Esophagus muscularis mucosa (tissue), 4 donors: ENCODE results near the gene MAD1L1. TPM values are rescaled to one million over a fixed set of nuclear protein-coding genes. Genes with fewer than 3 reads are reported as not detected.

ENCODE experiments used
- DNase-seq: peaks from one replicate; pipeline ENCODE4 v3.0.0-alpha.2; 2017; ENCODE audit errors: extremely low spot score
- H3K27ac ChIP-seq, 4 donors: fragments of 200-600 bp; sonication (generic); replicated peaks in 1 of 4; 1 replicate in 3 of 4; 2 replicates in 1 of 4; pipeline ENCODE4 v1.5.1; 2016 to 2019; ENCODE audit warnings: mild to moderate bottlenecking in 1 of 4
- H3K27me3 ChIP-seq, 4 donors: fragments of 200-600 bp; sonication (generic); one replicate each; pipeline versions ENCODE4 v1.5.1 to v1.6.0; 2016 to 2019
- H3K36me3 ChIP-seq, 4 donors: fragments of 200-600 bp; sonication (generic); one replicate each; pipeline ENCODE4 v1.5.1; 2016 to 2019
- H3K4me1 ChIP-seq, 4 donors: fragments of 200-600 bp; sonication (generic); one replicate each; pipeline ENCODE4 v1.5.1; 2016 to 2019
- H3K4me3 ChIP-seq, 4 donors: fragments of 200-600 bp; sonication (generic); 1 replicate in 2 of 4; 2 replicates in 2 of 4; pipeline ENCODE4 v1.5.1; 2016 to 2019; ENCODE audit warnings: mild to moderate bottlenecking in 4 of 4, moderate library complexity in 1 of 4
- H3K9me3 ChIP-seq, 4 donors: fragments of 200-600 bp; sonication (generic); 1 replicate in 3 of 4; 2 replicates in 1 of 4; pipeline ENCODE4 v1.5.1; 2016 to 2019
- EP300 ChIP-seq: sonication (generic); formaldehyde crosslinking; IDR thresholded peaks from one replicate; pipeline ENCODE4 v1.6.1; 2017; ENCODE audit warnings: antibody characterized with exemption
- POLR2A ChIP-seq: fragments of 450-650 bp; IDR thresholded peaks from one replicate; pipeline ENCODE4 v1.6.1; 2017; ENCODE audit warnings: antibody characterized with exemption, moderate library complexity, mild to moderate bottlenecking, low read depth
- POLR2AphosphoS5 ChIP-seq, 2 donors: sonication (generic); formaldehyde crosslinking; IDR thresholded peaks; one replicate each; pipeline ENCODE4 v1.6.1; 2017; ENCODE audit warnings: antibody characterized with exemption in 2 of 2
- WGBS: methylation state at CpG from one replicate; pipeline ENCODE4 v1.1.5; 2018; 5-methylcytosine and 5-hydroxymethylcytosine counted together
- intact Hi-C: fragments of 100-400 bp; cut with DNase I; formaldehyde crosslinking; loops from one replicate; pipeline ENCODE4 v1.15.1; 2023
- total RNA-seq, 4 donors: library from RNA; depleted of rRNA; stranded (reverse); fragments of >200 nt; gene quantifications; one replicate each; pipeline versions ENCODE4 v1.1.0 to v1.2.1, GENCODE V29; 2016
- TF ChIP-seq, protein P1 (sequence below), 3 experiments: fragments of 200-600 bp in 2 of 3; fragments of 450-650 bp in 1 of 3; sonication (generic) in 2 of 3; IDR thresholded peaks; one replicate each; pipeline ENCODE4 v1.5.1; 2017 to 2019; ENCODE audit warnings: antibody characterized with exemption in 3 of 3, mild to moderate bottlenecking in 2 of 3, moderate library complexity in 1 of 3

The MAD1L1 gene
- total RNA-seq, 4 donors from 2014 or later = 22.2 to 33.1 (median 29.5) TPM

DNA sequence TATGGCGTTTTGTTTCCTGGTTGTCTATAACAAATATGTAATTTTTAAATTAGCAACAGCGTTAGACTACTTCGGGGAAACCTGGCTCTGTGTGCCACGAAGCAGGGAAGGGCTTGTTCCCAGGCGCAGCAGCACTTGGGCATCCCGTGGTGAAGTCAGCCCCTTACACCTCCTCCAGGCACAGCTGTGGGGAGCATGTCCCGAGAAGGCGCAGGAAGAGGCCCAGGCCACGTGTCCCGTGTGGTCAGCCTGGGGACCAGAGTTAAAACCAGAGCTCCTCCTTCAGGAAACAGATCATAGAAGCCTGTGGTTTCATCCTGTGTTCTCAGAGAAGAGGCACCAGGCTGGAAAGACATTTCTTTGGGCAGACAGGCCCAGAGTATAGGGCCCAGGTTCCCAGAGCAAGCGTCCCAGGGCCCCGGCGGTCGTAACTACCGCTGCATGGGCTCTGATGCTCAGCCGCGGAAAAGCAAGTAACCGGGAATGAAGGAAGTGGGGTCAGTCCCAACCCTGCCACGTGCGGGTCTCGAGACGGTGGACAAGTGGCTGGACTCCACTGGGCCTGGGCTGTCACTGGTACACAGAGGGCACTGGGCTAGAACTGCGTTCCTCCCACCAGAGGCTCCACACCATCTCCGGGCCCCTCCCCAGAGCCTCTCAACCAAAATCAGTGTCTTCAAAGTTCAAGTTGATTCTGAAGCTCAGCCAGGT lies 16.4 kb upstream of the MAD1L1 start:
- intact Hi-C loops = loop anchor here (5.0 kb wide), 1 partner anchor 103 kb away; the partner anchor contains the start of gene EIF3B
- WGBS = 30% methylated on average over 16 of the region's 24 CpGs
- no peak for DNase-seq
- H3K36me3 ChIP-seq = peaks cover 0 to 21% (median 5%) of the 10 kb centered on the region in 4 donors
- TF ChIP-seq POLR2A = no peak
- peak in 1 of 2 donors; percentile 12 for TF ChIP-seq POLR2AphosphoS5 (IDR thresholded peaks at IDR 0.05)
- TF ChIP-seq, protein P1, sequence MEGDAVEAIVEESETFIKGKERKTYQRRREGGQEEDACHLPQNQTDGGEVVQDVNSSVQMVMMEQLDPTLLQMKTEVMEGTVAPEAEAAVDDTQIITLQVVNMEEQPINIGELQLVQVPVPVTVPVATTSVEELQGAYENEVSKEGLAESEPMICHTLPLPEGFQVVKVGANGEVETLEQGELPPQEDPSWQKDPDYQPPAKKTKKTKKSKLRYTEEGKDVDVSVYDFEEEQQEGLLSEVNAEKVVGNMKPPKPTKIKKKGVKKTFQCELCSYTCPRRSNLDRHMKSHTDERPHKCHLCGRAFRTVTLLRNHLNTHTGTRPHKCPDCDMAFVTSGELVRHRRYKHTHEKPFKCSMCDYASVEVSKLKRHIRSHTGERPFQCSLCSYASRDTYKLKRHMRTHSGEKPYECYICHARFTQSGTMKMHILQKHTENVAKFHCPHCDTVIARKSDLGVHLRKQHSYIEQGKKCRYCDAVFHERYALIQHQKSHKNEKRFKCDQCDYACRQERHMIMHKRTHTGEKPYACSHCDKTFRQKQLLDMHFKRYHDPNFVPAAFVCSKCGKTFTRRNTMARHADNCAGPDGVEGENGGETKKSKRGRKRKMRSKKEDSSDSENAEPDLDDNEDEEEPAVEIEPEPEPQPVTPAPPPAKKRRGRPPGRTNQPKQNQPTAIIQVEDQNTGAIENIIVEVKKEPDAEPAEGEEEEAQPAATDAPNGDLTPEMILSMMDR (IDR thresholded peaks at IDR 0.05) = no peak
- no peak for TF ChIP-seq EP300
- peak overlapping the region in 2 of 4 donors; percentile 34 to 62 for H3K27ac ChIP-seq
- no peaks in the 10 kb centered on the region for H3K9me3 ChIP-seq
- H3K27me3 ChIP-seq = no peaks in the 10 kb centered on the region
- no peak overlapping the region for H3K4me3 ChIP-seq
- H3K4me1 ChIP-seq = peaks cover 6 to 15% (median 11%) of the 10 kb centered on the region in 4 donors

DNA sequence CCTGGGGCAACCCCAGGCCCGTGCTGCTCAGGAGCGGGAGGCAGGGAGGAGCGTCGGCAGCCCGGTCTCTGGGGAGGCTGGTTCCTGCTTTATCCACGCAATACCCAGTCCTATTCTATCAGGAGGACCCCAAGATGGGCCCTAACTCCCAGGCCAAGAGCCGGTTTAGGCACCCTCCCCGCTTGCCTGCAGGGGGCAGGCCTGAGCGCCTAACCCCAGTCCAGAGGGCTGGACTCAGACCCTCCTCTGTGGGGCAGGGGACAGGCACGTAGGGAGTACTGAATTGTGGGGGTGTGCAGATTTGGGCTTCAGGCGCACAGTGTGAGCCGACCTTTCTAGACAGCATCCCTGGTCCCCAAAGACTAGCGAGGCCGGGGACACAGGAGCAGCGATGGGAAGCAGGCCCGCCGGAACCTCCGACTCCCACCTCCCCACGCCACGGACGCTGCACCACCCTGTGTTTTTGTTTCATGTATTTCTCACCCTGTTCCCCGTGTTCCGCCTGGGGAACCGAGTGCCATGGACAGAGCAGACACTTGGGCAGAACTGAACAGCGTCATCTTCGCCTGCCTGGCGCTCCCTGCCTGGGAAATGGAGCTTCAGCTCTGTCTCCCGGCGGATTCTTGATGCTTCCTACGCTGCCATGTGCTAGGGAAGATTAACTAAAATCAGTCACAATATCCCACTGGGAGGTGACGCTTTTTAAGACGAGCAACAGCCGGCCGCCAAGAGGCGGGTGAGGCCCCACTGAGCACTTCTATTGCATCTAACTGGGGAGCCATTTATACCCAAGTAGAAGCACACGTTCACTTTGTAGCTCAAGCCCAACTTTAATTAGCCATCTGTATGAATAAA lies 14.6 kb upstream of the MAD1L1 start:
- TF ChIP-seq EP300 (no peak), POLR2A (no peak), POLR2AphosphoS5 (IDR thresholded peaks at IDR 0.05) (no peak)
- TF ChIP-seq, protein P1 (IDR thresholded peaks at IDR 0.05) = peak; percentile 20 to 58 (median 42)
- H3K4me3 ChIP-seq = no peak overlapping the region
- peaks cover 13 to 23% (median 17%) of the 10 kb centered on the region in 4 donors for H3K4me1 ChIP-seq
- no peak overlapping the region for H3K27ac ChIP-seq
- H3K9me3 ChIP-seq = no peaks in the 10 kb centered on the region
- intact Hi-C loops = loop anchor here (5.0 kb wide), 1 partner anchor 105 kb away; the partner anchor contains the start of gene EIF3B
- H3K36me3 ChIP-seq = peaks cover 0 to 11% (median 2%) of the 10 kb centered on the region in 4 donors
- no peak for DNase-seq
- no peaks in the 10 kb centered on the region for H3K27me3 ChIP-seq
- 81% methylated on average over 29 of the region's 36 CpGs for WGBS

DNA sequence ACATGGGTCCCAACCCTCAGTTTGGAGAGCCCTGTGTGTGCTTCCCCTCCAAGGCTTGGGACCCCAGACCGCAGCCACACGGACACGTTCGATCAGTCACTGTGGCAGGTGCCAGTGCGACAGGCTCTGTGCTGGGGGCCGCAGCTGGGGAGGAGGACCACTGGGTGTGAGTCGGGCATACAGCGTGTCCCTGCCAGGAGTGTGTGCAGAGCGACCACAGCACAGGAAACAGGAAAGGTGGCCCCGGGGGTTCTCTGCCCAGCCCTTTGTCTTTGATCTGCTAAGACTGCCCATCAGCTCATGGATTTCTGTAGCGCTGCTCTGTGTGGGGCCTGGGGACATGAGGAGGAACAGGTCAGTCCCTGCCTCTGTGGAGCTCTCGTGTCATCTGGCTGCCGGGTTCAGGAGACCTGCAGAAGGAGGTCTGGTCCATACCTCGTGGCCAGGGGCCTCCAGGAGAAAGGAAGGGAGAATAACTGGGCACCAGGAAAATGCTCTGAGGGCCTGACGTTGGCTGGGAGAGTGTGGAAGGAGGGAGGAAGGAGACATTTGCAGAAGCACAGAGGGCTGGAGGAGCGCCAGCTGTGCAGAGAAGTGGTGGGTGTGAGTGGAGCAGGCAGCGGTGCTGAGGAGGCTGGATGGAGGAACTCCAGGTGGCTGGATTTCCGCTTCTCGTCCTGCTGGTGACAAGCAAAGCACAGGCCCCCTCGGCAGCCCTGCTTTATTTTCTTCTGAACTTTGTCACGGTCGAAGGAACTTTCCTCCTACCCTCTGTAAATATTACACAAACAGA lies 13.3 kb upstream of the MAD1L1 start:
- no peak for DNase-seq
- Histone ChIP-seq H3K27ac (no peak overlapping the region), H3K4me1 (peaks cover 18 to 30% (median 24%) of the 10 kb centered on the region in 4 donors), H3K9me3 (no peaks in the 10 kb centered on the region), H3K27me3 (no peaks in the 10 kb centered on the region), H3K36me3 (peaks cover 0 to 5% (median 2%) of the 10 kb centered on the region in 4 donors), H3K4me3 (no peak overlapping the region)
- intact Hi-C loops = loop anchor here (5.0 kb wide), 1 partner anchor 106 kb away; the partner anchor contains the start of gene EIF3B
- TF ChIP-seq POLR2AphosphoS5 (IDR thresholded peaks at IDR 0.05) (no peak), EP300 (no peak), POLR2A (no peak)
- TF ChIP-seq, protein P1 (IDR thresholded peaks at IDR 0.05) = no peak
- 58% methylated on average over 17 of the region's 22 CpGs for whole genome bisulfite sequencing

DNA sequence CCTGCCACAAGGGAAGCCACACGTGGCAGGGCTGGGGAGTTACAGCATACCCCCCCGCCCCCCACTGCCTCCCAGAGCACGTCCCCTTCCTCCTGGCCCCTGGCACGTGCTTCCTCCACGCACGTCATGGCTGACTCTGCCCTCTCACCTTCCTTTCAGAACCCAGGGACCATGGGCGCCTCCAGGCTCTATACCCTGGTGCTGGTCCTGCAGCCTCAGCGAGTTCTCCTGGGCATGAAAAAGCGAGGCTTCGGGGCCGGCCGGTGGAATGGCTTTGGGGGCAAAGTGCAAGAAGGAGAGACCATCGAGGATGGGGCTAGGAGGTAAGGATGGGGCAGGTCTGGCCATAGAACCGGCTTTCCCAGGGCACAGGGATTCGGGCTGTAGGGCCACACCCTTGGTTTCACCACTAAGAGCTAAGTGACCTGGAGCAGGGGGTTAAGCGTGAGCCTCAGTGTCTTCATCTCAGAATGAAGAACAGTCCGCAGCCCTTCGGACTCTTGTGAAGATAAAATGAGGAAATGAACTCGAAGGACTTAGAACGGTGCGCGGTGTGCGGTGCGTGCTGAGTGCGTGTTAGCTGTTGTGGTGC lies 11.8 kb upstream of the MAD1L1 start:
- WGBS = 83% methylated on average over 23 of the region's 25 CpGs
- Histone ChIP-seq H3K27ac (no peak overlapping the region), H3K27me3 (no peaks in the 10 kb centered on the region), H3K36me3 (peaks cover under 1 to 3% (median 2%) of the 10 kb centered on the region in 4 donors), H3K4me1 (peaks cover 26 to 40% (median 31%) of the 10 kb centered on the region in 4 donors), H3K9me3 (no peaks in the 10 kb centered on the region), H3K4me3 (no peak overlapping the region)
- TF ChIP-seq, protein P1 (IDR thresholded peaks at IDR 0.05) = no peak
- TF ChIP-seq POLR2AphosphoS5 (IDR thresholded peaks at IDR 0.05) (no peak), POLR2A (no peak), EP300 (no peak)
- no peak for DNase-seq
- intact Hi-C loops = no loop called here
